Peyer's patch (tissue), 4 donors: ENCODE data around the gene VTI1B. TPM values are rescaled to one million over a fixed set of nuclear protein-coding genes. Genes with fewer than 3 reads are reported as not detected.
"Not testable (repeated sequence)": the region's sequence is repeated elsewhere in the genome, so short reads cannot be mapped to it uniquely, and the experiment has no call there.

Source experiments
- DNase-seq, 3 donors: peaks; one replicate each; pipeline ENCODE4 v3.0.0-alpha.2; 2017 to 2019
- H3K27ac ChIP-seq, 4 donors: fragments of 200-600 bp; sonication (generic); one replicate each; pipeline ENCODE4 v1.5.1; 2016 to 2019
- H3K27me3 ChIP-seq, 2 donors: fragments of 200-600 bp; sonication (generic); one replicate each; pipeline ENCODE4 v1.5.1; 2019
- H3K36me3 ChIP-seq, 3 donors: fragments of 200-600 bp; sonication (generic); one replicate each; pipeline ENCODE4 v1.5.1; 2016 to 2019
- H3K4me1 ChIP-seq, 4 donors: fragments of 200-600 bp; sonication (generic); one replicate each; pipeline ENCODE4 v1.5.1; 2016 to 2019
- H3K4me3 ChIP-seq, 4 donors: fragments of 200-600 bp; sonication (generic); 1 replicate in 3 of 4; 2 replicates in 1 of 4; pipeline ENCODE4 v1.5.1; 2016 to 2019; ENCODE audit warnings: mild to moderate bottlenecking in 1 of 4
- H3K9me3 ChIP-seq, 4 donors: fragments of 200-600 bp; sonication (generic); one replicate each; pipeline ENCODE4 v1.5.1; 2016 to 2019; ENCODE audit warnings: mild to moderate bottlenecking in 1 of 4
- POLR2A ChIP-seq, 2 donors: fragments of 450-650 bp; IDR thresholded peaks; one replicate each; pipeline ENCODE4 v1.5.1; 2017; ENCODE audit warnings: antibody characterized with exemption in 2 of 2, mild to moderate bottlenecking in 2 of 2, moderate library complexity in 2 of 2
- total RNA-seq, 4 donors: library from RNA; depleted of rRNA; stranded (reverse); fragments of >200 nt; gene quantifications; one replicate each; pipeline ENCODE4 v1.1.0, GENCODE V29; 2016
- TF ChIP-seq, protein P1 (sequence below), 6 experiments: fragments of 450-650 bp in 4 of 6; fragments of 200-600 bp in 2 of 6; sonication (generic) in 1 of 6; IDR thresholded peaks; one replicate each; pipeline ENCODE4 v1.5.1; 2017 to 2019; ENCODE audit warnings: antibody characterized with exemption in 6 of 6, mild to moderate bottlenecking in 3 of 6, moderate library complexity in 1 of 6

VTI1B gene, protein sequence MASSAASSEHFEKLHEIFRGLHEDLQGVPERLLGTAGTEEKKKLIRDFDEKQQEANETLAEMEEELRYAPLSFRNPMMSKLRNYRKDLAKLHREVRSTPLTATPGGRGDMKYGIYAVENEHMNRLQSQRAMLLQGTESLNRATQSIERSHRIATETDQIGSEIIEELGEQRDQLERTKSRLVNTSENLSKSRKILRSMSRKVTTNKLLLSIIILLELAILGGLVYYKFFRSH
- 10 to 100 TPM; 57.4 to 75.5 (median 63.3) TPM for total RNA-seq

DNA sequence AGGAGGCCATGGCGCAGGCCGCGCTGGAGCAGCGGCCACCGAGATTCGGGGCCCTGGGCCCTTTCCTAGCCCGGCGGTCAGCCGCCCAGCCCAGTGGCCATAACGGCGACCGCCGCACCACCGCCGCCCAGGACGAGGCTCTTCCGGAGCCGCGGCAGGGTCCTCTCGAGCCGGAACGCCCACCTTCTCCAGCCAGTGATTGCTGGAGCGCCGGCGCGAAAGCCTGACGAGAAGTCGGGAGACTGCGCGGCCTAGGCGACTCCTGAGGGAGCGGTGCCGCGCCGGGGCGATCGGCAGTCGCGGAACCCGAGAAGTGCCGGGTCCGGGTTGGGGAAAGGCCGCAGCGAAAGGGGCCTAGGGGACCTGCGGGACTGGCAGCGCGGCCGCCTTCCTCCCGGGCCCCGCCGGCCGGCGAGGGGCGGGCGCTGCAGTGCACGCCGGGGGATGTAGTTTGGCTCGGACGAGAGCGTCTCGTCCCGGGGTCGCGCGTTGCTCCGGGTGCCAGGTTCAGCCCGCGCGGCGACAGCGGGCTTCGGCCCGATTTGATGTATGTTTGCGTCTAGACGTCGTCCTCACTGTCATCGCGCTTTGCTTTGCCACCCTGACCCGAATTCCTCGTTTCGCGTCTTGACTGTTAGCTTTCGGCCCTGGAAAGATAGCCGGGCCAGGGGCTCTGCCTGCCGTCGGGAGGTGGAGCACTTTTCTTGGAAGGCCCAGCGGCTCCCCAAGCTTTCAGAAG, at the start of gene VTI1B:
VTI1B (minus strand) TSS at position 153 of the 739 bp plus-strand sequence; CDS start at position 10, 143 bp downstream.
- Histone ChIP-seq H3K36me3 (peaks cover 0 to 6% (median 0%) of the 10 kb centered on the region in 3 donors), H3K4me1 (peaks cover 0 to 26% (median 2%) of the 10 kb centered on the region in 4 donors), H3K27me3 (no peaks in the 10 kb centered on the region), H3K9me3 (no peaks in the 10 kb centered on the region), H3K4me3 (peak within 1 kb of the TSS; percentile 75 to 93 (median 89)), H3K27ac (peak within 1 kb of the TSS; percentile 93 to 97 (median 96))
- peak; percentile 74 to 90 (median 83) for DNase-seq
- TF ChIP-seq POLR2A (IDR thresholded peaks at IDR 0.05), result peak; percentile 68 to 84
- TF ChIP-seq, protein P1, sequence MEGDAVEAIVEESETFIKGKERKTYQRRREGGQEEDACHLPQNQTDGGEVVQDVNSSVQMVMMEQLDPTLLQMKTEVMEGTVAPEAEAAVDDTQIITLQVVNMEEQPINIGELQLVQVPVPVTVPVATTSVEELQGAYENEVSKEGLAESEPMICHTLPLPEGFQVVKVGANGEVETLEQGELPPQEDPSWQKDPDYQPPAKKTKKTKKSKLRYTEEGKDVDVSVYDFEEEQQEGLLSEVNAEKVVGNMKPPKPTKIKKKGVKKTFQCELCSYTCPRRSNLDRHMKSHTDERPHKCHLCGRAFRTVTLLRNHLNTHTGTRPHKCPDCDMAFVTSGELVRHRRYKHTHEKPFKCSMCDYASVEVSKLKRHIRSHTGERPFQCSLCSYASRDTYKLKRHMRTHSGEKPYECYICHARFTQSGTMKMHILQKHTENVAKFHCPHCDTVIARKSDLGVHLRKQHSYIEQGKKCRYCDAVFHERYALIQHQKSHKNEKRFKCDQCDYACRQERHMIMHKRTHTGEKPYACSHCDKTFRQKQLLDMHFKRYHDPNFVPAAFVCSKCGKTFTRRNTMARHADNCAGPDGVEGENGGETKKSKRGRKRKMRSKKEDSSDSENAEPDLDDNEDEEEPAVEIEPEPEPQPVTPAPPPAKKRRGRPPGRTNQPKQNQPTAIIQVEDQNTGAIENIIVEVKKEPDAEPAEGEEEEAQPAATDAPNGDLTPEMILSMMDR (IDR thresholded peaks at IDR 0.05), result no peak

DNA sequence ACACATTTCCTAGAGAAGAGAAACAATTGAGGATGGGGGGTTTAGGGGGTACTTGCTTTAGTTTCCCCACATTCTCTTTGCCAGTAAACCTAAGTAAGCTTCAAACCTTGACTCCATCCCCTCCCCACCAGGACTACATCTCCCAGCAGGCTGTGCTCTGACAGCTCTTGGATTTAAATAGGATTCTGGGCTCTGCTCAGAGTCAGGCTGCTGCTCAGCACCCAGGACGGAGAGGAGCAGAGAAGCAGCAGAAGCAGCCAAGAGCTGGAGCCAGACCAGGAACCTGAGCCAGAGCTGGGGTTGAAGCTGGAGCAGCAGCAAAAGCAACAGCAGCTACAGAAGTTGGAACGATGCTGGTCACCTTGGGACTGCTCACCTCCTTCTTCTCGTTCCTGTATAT, 47.9 kb upstream of the VTI1B start:
- H3K36me3 ChIP-seq, result no peaks in the 10 kb centered on the region
- DNase-seq, result peak in 1 of 3 donors; percentile 50
- no peaks in the 10 kb centered on the region for H3K9me3 ChIP-seq
- no peak overlapping the region for H3K27ac ChIP-seq
- H3K27me3 ChIP-seq, result no peaks in the 10 kb centered on the region
- TF ChIP-seq, protein P1 (IDR thresholded peaks at IDR 0.05), result no peak
- TF ChIP-seq POLR2A (IDR thresholded peaks at IDR 0.05), result no peak
- no peaks in the 10 kb centered on the region for H3K4me1 ChIP-seq
- no peak overlapping the region for H3K4me3 ChIP-seq

DNA sequence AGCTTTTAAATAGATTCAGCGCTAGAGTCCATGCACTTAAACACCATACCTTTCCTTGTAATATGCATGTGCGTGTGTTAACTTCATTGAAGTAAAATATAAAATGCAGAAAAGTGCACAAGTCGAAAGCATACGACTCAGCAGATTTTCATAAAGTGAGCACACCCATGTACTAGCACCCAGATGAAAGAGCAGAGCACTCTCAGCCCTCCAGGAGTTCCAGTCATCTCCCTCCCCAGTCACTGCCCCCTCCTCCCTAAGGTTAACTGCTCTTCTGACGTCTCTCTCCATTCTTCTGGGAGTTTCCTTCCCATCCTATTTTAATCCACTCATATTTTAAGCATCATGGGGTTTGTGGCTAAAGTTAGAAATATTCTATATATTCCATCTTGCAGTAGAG, 47.4 kb upstream of the VTI1B start:
- no peak for TF ChIP-seq POLR2A (IDR thresholded peaks at IDR 0.05)
- TF ChIP-seq, protein P1 (IDR thresholded peaks at IDR 0.05), result no peak
- Histone ChIP-seq H3K27me3 (no peaks in the 10 kb centered on the region), H3K9me3 (no peaks in the 10 kb centered on the region), H3K4me1 (no peaks in the 10 kb centered on the region), H3K36me3 (no peaks in the 10 kb centered on the region), H3K27ac (no peak overlapping the region), H3K4me3 (no peak overlapping the region)
- DNase-seq, result no peak

DNA sequence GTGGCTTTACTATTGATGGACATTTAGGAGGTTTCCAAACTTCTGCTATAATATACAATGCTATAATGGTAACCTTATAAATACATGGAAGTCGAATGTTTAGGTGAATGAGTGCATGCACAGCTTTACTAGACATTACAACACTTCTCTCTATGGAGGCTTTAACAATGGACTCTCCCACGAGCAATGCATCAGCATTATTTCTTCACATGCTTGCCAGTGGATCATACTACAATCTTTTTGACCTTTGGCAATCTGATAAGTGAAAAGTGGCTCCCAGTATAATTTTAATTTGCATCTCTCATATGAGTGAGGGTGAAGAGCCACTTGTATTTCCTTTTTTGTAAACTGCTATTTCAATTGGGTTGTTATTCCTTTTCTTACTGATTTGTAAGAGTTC, 45.4 kb upstream of the VTI1B start:
- H3K4me1 ChIP-seq, result no peaks in the 10 kb centered on the region
- H3K9me3 ChIP-seq, result no peaks in the 10 kb centered on the region
- no peaks in the 10 kb centered on the region for H3K36me3 ChIP-seq
- H3K4me3 ChIP-seq, result no peak overlapping the region
- no peak for DNase-seq
- H3K27ac ChIP-seq, result no peak overlapping the region
- no peaks in the 10 kb centered on the region for H3K27me3 ChIP-seq
- TF ChIP-seq, protein P1 (IDR thresholded peaks at IDR 0.05), result no peak
- TF ChIP-seq POLR2A (IDR thresholded peaks at IDR 0.05), result no peak

DNA sequence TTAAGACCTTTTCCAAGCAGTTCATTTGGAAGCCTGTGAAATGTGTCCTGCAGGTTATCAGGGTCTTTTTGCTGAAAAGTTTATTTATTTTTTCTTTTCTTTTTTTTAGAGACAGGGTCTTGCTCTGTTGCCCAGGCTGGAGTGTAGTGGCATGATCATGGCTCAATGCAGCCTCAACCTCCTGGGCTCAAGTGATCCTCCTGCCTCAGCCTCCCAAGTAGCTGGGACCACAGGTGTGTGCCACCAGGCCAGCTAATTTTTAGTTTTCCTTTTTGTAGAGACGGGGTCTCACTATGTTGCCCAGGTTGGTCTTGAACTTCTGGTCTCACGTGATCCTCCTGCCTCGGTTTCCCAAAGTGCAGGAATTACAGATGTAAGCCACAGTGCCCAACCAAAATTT, 45.0 kb upstream of the VTI1B start:
- DNase-seq, H3K27ac ChIP-seq, H3K9me3 ChIP-seq, H3K36me3 ChIP-seq, H3K4me3 ChIP-seq, H3K4me1 ChIP-seq, H3K27me3 ChIP-seq: not testable (repeated sequence)

DNA sequence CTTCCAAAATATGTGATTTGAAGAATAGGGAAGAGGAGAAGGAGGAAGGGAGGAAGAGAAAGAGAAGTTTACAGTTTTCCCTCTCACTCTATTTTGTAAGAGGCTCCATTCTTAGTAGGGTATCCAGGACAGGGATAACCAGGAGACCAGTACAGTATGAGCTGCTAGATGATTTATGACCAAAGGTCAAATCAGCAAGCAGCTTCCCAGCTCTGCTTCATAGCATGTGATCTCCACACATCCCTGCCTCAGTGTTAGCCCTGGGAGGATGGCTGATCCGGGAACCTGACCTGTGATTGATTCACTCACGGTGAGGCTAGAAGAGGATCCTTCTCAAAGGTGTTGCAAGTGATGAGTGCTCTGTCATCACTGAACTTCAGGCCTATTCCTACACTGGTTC, 43.8 kb upstream of the VTI1B start:
- Histone ChIP-seq H3K36me3 (no peaks in the 10 kb centered on the region), H3K27ac (no peak overlapping the region), H3K9me3 (no peaks in the 10 kb centered on the region), H3K4me3 (no peak overlapping the region), H3K4me1 (no peaks in the 10 kb centered on the region), H3K27me3 (no peaks in the 10 kb centered on the region)
- no peak for TF ChIP-seq POLR2A (IDR thresholded peaks at IDR 0.05)
- TF ChIP-seq, protein P1 (IDR thresholded peaks at IDR 0.05), result no peak
- no peak for DNase-seq
